HG03558 (cell line): ENCODE data around the gene USP31.

Experiments used
- ATAC-seq: cut with Tn5 transposase; IDR thresholded peaks from one replicate; pipeline ENCODE4 v1.9.1; 2021; ENCODE audit warnings: moderate number of reproducible peaks; ENCODE audit not compliant: unreplicated experiment; ENCODE audit errors: extremely low read depth

USP31 gene

DNA sequence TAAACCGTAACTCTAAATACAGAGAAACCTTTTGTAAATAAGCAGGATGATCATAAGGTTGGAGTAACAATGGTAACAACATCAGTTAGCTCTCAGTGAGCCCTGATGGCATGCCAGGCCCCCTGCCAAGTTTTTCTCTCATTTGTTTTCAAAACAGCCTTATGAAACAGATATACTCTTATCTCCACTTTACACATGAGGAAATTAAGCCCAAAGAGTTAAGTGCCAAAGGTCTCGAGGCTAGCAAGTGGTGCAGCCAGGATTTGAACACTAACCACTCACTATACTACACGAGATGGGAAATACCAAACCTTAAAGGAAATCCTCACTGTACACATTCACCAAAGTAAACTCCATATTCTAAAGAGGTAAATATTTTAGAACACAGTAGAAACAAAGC lies 15.0 kb downstream of the USP31 start:
- no peak for ATAC-seq

DNA sequence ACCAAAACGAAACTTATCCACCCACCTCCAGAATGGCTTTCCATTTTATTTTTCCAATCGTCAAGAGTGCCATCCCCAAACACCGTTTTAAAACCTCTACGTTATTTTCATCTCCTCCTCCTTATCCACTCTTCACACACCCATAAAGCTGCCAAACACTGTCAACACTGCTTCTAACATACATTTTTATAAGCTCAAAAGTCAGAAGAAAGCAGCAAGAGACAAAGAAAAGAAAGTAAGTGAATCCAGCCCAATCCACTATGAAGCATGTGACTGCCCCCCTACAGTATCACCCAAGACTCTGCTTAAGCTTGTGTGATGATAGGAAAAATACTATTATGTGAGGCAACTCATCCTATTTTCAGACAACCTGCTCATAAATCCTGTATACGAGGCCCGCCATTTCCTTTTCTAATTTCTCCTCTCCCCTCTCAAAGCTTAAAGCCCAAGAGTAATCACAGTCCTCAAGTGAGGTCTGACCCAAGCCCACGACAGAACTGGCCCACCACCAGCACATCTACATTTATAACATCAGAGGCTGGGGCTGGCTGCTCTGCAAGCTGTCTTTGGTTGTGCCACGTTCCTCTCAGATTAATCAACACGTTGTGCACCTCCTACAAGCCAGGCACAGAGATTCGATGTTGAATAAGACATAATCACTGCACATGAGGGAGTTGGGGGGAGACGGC lies 16.3 kb downstream of the USP31 start:
- no peak for ATAC-seq

DNA sequence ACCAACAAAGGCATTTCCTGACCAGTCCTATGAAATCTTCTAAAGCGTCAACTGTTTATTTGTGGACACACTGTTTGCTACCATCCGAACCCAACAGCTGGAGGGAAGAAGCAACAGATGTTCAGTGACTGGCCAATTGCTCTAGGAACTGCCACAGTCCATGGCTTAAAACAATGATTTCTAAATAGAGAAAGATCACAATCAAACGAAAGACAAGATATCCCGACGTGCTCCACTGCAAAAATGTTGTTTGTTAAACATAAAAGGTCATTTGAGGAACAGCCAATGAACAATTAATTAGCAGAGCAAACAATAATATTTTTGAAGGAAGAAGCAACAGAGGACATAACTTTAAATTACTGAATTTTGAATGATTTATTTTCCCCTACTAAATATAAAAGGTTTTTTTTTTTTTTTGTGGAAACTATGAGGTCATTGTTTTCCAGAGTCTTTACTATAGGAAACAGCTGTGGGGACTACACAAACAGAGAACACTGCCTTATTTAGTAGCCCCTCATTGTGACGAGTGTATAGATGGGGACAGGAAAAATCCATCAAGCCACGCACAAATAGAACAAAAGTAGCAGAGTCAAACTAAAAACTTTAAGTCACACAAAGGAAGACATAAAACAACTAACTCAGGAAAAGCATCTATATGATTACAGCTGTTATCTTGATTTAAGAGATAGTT lies 17.2 kb downstream of the USP31 start:
- no peak for ATAC-seq

DNA sequence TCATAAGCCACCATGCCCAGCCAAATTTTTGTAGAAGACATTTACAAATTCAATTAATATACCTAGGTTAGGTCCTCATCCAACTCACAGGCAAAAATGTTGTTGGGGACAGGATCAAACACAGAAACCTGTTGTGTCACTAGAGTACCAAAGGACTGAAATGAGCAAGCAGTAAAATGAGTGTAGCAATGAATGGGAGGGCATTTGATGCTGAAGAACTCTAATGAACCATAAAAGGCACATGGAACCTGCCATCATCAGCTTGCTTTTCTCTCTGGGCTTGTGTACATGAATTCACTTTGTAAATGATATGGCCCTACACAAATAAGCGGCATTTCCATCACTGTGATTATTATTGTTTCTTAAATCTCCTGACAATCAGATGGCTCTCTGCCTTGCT lies 17.8 kb downstream of the USP31 start:
- no peak for ATAC-seq

DNA sequence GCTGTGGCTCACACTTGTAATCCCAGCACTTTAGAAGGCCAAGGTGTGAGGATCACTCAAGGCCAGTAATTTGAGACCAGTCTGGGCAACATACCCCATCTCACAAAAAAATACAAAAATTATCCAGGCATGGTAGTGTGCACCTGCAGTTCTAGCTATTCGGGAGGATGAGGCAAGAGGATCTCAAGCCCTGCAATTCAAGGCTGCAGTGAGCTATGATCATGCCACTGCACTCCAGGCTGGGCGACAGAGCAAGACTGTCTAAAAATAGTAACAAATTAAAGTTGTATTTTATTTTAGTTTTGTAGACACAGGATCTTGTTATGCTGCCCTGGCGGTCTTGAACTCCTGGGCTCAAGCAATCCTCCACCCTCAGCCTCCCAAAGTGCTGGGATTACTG lies 18.2 kb downstream of the USP31 start:
- ATAC-seq, result no peak

DNA sequence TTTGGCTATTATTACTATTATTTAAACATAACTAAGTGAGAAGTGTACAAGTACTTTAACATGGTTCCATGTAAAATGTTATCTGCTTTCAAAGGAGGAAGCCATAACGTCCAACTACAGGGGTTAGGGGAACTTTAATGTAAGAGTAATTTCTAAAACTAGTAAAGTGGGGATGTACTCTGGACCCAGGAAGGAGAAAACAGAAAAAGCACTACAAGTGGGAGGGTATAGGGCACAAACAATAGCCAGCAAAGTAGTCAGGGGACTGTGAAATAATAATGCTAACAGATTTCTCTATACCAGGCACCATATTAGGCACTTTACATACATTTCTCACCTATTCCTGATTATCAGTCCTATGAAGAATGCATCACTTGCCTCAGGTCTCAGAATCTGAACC lies 19.6 kb downstream of the USP31 start:
- no peak for ATAC-seq

DNA sequence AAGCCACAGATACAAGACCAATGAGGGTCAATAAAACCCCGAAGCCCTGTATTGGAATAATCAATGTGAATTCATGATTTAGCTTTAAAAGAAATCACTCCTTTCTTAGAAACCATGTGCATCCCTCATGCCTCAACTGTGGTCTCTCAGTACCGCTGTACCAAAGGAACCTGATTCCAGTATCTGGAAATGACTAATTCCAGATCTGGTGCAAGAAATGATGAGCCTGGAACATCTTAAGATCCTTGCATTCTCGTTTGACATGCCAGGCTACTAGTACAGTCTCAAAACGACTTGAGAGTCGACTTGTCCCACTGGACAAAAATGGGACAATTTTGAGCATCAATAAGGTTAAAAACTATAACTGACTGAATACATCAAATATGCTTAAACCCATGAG lies 21.2 kb downstream of the USP31 start:
- no peak for ATAC-seq

DNA sequence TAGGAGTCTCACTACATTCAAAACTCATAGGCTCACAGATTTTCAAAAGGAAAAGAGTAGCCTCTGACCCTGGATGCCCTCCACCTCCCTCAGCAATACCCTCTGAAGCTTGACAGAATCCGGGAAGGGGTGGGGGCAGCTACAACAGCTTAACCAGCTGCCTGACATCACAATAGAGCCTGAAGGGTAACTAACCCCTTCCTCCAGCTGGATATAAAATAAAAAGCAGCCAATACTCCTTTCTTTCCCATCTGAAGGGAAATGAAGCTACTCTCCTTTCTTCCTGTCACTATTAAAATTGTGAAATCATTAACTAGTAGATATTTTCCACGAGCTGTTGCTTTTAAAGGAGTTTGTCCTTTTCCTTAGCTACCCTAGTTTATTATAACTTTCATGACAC lies 24.0 kb downstream of the USP31 start:
- no peak for ATAC-seq

DNA sequence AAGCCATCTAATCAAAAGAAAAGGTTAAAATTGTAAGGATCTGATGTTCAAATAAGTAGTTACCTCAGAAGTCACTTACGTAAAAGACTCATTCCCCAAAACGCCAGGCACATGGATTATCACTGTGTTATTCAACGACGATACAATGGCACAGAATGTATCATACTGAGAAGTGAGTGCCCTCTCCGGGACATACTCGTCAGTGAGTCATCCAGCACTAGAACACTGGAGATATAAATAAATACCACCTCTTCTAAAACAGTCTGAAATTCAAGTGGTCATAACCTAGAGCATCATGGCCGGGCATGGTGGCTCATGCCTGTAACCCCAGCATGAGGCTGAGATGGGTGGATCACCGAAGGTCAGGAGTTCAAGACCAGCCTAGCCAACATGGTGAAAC lies 24.9 kb downstream of the USP31 start:
- no peak for ATAC-seq

DNA sequence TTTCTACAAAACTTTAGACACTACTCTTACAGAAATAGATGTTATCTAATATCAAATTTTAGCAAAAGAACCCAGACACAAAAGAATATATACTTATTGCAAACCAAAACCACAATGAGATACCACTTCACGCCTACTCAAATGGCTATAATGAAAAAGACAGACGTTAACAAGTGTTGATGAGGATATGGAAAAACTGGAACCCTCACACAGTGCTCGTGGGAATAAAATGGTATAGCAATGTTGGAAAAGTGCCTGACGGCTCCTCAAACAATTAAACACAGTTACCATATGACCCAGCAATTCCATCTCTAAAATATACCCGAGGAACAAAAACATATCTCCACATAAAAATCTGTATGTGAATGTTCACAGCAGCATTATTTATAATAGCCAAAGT lies 27.1 kb downstream of the USP31 start:
- no peak for ATAC-seq

DNA sequence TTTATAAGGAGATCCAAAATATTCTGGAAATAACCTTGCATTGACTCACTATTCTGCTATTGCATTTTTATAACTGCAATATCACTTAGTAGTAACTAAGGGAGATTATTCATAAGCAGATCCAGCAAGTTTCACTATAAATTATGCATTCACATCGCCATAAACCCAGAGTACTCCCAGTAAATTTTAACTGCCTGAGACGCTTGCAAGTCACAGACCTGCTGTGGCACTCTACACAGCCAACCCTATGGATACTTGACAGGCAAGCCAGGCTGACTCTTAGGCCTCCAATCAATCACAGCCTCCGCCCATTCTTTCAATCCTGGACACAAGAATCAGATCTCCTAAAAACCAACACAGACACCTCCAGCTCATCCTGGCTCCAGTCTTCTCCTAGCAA lies 28.2 kb downstream of the USP31 start:
- ATAC-seq, result no peak

DNA sequence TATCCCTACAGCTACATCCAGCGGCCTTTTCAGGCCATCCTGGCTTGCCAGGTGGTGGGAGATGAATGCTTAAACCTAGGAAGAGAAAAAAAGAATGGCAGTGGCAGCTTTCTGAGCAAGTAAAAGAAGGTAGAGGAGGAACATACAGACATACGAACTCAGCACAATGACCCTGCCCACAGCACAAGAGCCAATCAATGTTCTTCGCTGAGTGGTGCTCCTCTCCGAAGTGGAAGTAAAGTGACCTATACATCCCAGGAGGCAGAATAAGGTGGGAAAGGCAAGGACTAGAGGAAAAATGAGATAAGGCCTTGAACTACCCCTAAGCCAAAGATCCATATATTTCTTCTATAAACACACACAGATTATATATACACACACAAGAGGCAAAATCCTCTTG lies 28.7 kb downstream of the USP31 start:
- no peak for ATAC-seq

DNA sequence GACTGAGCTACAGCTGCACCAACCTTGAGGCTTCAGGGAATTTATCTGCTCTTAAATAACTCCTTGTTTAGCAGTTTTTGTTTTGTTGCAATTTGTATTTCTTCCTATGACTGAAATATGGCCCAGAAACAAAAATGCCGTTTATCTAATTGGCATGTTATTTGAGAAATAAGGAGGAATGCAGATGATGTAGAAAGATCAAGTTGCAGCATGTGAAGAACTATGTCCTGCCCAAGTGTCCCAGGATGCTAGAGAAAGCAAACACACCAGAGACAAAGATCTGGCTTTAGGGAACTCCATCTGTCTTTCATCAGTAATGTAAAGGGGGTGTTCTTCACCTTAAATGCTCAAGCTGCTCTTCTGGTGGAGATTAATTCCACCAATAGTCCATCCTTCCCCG lies 29.7 kb downstream of the USP31 start:
- no peak for ATAC-seq

DNA sequence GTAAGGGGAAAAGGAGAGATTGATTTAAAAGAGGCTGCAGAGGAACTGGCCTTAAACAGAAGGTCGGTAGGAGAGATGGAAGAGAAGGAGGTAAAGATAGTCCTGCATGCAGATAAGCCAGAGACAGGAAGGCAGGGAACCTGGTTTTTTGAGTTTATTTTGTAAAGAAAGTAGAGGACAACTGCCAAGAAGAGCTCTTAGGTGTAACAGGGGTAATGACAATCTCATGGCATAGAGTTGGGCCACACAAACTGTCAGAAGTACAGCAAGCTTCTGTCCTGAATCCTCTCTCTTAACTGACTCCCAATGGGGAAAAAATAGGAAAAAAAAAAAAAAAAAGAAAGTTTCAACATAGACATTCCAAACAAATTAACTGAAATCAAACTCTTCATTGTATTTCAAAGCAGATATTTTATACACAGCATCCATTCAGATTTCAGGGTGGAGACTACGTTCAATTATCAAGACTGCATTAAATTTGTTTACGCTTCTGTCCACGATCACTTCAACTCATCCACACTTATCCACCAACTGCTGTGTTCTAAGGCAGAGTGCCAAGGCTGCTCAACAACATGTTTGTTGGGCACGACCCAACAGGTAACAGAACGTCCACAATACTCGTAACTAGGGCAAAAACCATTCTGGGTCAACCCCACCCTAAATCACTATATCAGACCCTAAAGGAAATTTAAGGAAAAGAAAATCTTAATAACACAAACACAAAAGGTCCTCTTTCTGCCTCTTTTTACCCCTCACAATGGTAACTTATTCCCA lies 34.9 kb downstream of the USP31 start:
- ATAC-seq, result no peak

DNA sequence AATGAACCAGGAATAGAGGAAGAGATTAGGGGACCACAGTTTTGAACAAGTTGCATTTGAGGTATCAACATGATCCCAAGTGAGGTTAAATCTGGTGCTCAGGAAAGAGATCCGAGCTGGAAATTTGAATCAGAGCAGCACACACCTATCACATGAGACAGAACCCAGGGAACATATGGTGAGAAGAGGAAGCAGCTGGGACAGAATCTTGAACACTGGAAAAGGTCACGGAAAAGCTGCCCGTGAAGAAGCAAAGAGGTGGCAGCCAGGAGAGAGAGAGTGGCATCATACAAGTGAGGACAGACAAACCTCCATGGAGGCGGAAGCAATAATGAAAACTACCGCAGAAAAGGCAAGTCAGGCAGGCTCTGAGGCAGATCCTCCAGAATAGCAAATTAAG lies 36.1 kb downstream of the USP31 start:
- ATAC-seq, result no peak

DNA sequence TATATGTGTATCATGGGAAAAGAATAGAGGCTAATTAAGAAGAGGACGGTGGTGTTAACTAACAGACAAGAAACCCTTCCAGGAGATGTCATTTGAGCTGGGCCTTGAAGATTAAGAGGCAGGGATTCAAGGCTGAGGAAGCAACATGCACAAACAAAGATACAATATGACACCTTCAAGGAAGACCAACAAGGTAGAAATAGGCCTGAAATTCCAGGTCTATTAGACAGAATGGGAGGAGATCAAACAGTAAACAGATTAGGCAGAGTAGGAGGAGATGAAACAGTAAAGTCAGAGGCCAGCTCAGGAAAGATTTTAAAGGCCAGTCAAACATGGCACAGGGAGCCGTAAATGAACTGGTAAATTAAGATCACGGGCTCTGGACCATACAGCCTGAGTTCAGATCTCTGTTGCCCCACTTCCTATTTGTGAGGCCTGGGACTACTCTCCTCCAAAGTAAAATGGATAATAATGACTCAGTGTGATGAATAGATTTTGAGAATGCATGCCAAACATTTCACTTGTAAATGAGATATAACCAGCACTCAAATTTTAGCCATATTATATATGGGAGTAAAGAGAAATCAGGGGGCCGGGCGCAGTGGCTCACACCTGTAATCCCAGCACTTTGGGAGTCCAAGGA lies 38.9 kb downstream of the USP31 start:
- ATAC-seq, result no peak

DNA sequence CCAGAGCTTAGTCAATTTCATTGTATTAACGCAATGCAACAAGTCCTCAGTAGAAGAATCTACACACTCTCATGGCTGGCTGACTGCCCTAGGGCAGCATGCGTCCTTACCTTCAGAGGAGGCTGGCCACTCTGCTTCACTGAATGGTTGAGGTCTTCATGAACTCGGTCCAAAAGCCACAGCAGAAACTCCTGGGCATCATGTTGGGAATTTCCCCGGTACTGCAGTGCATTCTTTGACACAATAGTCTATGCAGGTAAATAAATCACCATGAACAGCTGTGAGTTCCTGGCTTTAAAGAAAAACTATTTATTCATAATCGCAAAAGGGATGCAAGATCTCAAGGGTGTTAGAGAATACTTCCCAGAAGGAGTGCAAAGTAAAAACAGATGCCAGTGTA lies 41.3 kb downstream of the USP31 start:
- ATAC-seq, result no peak

DNA sequence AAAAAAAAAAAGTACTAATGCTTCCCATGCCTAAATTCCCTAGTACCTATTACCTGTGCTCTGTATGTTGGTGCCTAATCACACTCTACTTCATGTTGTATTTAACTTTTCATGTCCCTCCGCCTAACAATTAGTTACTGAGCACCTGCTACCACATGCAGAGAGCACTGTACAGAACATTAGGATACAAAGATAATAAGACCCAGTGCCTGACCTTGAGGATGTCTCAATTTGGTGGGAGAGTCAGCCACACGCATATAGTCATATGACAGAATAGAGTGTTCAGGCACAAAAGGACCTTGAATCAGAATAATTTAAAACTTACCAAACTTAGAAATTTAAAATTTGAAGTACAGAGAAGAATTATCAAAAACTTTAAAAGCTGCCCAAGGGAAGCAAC lies 42.1 kb downstream of the USP31 start:
- no peak for ATAC-seq

DNA sequence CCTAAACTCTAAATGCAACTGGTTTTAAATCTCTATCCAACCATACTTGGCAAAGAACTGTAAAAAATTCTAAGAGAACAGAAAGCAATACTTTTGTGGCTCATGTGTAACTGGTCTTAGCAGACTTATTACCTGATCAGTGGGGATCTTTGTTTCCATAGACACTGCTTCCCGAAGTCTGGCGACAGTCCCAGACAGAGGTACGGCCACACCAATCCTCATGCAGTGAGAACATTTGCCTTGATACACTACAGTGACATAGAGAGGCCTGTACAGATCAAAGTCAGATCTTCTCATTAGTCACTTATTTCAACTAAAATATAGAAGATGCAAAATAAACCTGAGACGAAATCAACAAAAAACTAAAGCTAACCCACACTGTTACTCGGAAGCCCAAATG lies 43.9 kb downstream of the USP31 start:
- ATAC-seq, result no peak

DNA sequence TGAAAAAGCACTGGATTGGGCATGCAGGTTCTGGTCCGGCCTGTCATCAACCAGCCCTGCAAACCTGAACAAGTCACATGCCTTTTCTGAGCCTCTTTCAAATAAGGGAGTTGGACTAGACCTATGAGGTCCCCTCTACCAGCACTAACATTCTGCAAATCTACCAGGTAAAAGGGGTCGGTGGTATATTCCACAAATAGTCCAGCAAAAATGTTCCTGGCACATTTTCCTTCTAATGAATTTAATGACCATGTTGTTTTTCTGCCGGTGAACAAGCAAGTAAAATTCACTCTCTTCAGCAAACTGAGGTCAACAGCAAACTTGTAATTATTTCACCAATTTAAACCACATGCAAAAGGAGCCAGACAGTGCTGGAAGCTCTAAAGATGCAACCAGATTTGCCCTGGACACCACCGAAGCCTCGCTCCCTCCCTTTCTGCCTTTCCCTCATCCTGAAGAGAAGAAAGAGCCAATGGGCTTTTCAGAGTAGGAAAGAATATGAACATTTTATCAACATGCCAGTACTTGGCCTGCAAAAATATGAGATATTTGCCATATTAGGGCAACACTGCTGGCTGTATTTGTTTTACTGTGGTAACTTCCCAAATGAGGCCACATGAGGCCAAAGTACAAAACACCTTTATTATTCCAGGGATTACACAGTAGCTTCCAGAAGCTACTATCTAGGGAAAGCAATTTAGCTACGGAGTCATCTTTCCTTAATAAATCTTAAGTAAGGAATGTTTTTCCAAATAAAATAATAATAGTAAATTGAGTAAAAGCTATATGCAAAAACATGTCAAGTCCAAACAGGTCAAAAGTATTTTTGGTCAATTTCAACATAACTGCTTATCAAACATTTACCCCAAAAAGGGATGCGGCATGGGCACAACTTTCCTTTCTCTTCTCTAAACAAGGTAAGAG lies 45.0 kb downstream of the USP31 start:
- no peak for ATAC-seq
